CD4-positive, alpha-beta T cell treated with Interleukin-15 for 1 hour (primary cell): ENCODE data around the gene SPOCK1.

Experiments used
- DNase-seq: peaks from one replicate; pipeline ENCODE4 v3.0.0-alpha.2; 2020

SPOCK1 gene

GRCh38 chr5:137186759-137187461, 312.2 kb downstream of the SPOCK1 start:
- no peak for DNase-seq

GRCh38 chr5:137185193-137185592, 313.9 kb downstream of the SPOCK1 start:
- no peak for DNase-seq

- no peak for DNase-seq
These were observed 314.4 kb downstream of the SPOCK1 start for GRCh38 chr5:137184734-137185133.

- no peak for DNase-seq
These were observed 316.6 kb downstream of the SPOCK1 start for GRCh38 chr5:137182576-137182975.

- no peak for DNase-seq
These were observed 317.5 kb downstream of the SPOCK1 start for GRCh38 chr5:137181667-137182066.

GRCh38 chr5:137179203-137179602, 319.9 kb downstream of the SPOCK1 start:
- DNase-seq: no peak

GRCh38 chr5:137176609-137177008, 322.5 kb downstream of the SPOCK1 start:
- no peak for DNase-seq

GRCh38 chr5:137176126-137176525, 323.0 kb downstream of the SPOCK1 start:
- no peak for DNase-seq

- DNase-seq: no peak
These were observed 324.9 kb downstream of the SPOCK1 start for GRCh38 chr5:137174196-137174595.

GRCh38 chr5:137172258-137172657, 326.9 kb downstream of the SPOCK1 start:
- DNase-seq: no peak

- no peak for DNase-seq
These were observed 331.9 kb downstream of the SPOCK1 start for GRCh38 chr5:137167187-137167586.

GRCh38 chr5:137164961-137165360, 334.2 kb downstream of the SPOCK1 start:
- DNase-seq: no peak

- DNase-seq: no peak
These were observed 334.6 kb downstream of the SPOCK1 start for GRCh38 chr5:137164536-137164935.

- DNase-seq: no peak
These were observed 340.4 kb downstream of the SPOCK1 start for GRCh38 chr5:137158691-137159090.

- no peak for DNase-seq
These were observed 342.9 kb downstream of the SPOCK1 start for GRCh38 chr5:137156180-137156579.

GRCh38 chr5:137155261-137156000, 343.7 kb downstream of the SPOCK1 start:
- DNase-seq: no peak

GRCh38 chr5:137152616-137153015, 346.5 kb downstream of the SPOCK1 start:
- no peak for DNase-seq

- DNase-seq: no peak
These were observed 350.5 kb downstream of the SPOCK1 start for GRCh38 chr5:137148655-137149054.

- DNase-seq: no peak
These were observed 351.0 kb downstream of the SPOCK1 start for GRCh38 chr5:137148159-137148558.

- DNase-seq: no peak
These were observed 351.8 kb downstream of the SPOCK1 start for GRCh38 chr5:137147346-137147745.

- no peak for DNase-seq
These were observed 352.7 kb downstream of the SPOCK1 start for GRCh38 chr5:137146402-137146890.

GRCh38 chr5:137145721-137146120, 353.4 kb downstream of the SPOCK1 start:
- DNase-seq: no peak

- DNase-seq: no peak
These were observed 354.5 kb downstream of the SPOCK1 start for GRCh38 chr5:137144656-137145055.
